ENCODE results near the gene TNRC6B.
"Not testable (repeated sequence)": the region's sequence is repeated elsewhere in the genome, so short reads cannot be mapped to it uniquely, and the experiment has no call there.

TNRC6B gene

GRCh38 chr22:40177738-40178416 lies at the start of gene TNRC6B:
TNRC6B (plus strand) TSS chr22:40177925; CDS start chr22:40178136, 211 bp downstream.
- DNase-seq (ENCODE audit: low spot score in 2 of 2) (peak; percentile 35 to 80), ATAC-seq (ENCODE audit: low read depth) (peak; percentile 96)
- H3K4me1 Mint-ChIP-seq, result peaks cover 39% of the 10 kb centered on the region
- peaks cover 4% of the 10 kb centered on the region for H3K36me3 Mint-ChIP-seq
- no peaks in the 10 kb centered on the region for H3K9me3 Mint-ChIP-seq
- H3K4me3 Mint-ChIP-seq, result peak within 1 kb of the TSS; percentile 80
- H3K27me3 Mint-ChIP-seq, result no peaks in the 10 kb centered on the region
- peak within 1 kb of the TSS; percentile 81 for H3K27ac Mint-ChIP-seq

- DNase-seq (ENCODE audit: low spot score in 2 of 2) (no peak), ATAC-seq (ENCODE audit: low read depth) (no peak)
- peaks cover 32% of the 10 kb centered on the region for H3K36me3 Mint-ChIP-seq
- H3K4me3 Mint-ChIP-seq, result no peak overlapping the region
- no peaks in the 10 kb centered on the region for H3K27me3 Mint-ChIP-seq
- H3K9me3 Mint-ChIP-seq, result no peaks in the 10 kb centered on the region
- H3K27ac Mint-ChIP-seq, result peak overlapping the region; percentile 66
- peaks cover 8% of the 10 kb centered on the region for H3K4me1 Mint-ChIP-seq
These were observed 48.7 kb upstream of the TNRC6B start for GRCh38 chr22:40128989-40129388.

- peaks cover 7% of the 10 kb centered on the region for H3K4me1 Mint-ChIP-seq
- H3K27ac Mint-ChIP-seq, result no peak overlapping the region
- H3K4me3 Mint-ChIP-seq, result no peak overlapping the region
- H3K27me3 Mint-ChIP-seq, result no peaks in the 10 kb centered on the region
- no peak for DNase-seq (ENCODE audit: low spot score in 2 of 2)
- no peaks in the 10 kb centered on the region for H3K9me3 Mint-ChIP-seq
- peaks cover 29% of the 10 kb centered on the region for H3K36me3 Mint-ChIP-seq
- no peak for ATAC-seq (ENCODE audit: low read depth)
These were observed 40.6 kb upstream of the TNRC6B start for GRCh38 chr22:40137132-40137531.

GRCh38 chr22:40138866-40139265 lies 38.9 kb upstream of the TNRC6B start:
- peaks cover 6% of the 10 kb centered on the region for H3K4me1 Mint-ChIP-seq
- no peak for ATAC-seq (ENCODE audit: low read depth)
- DNase-seq (ENCODE audit: low spot score in 2 of 2), result no peak
- H3K27ac Mint-ChIP-seq, result no peak overlapping the region
- no peak overlapping the region for H3K4me3 Mint-ChIP-seq
- no peaks in the 10 kb centered on the region for H3K27me3 Mint-ChIP-seq
- no peaks in the 10 kb centered on the region for H3K9me3 Mint-ChIP-seq
- H3K36me3 Mint-ChIP-seq, result peaks cover 24% of the 10 kb centered on the region

GRCh38 chr22:40147388-40148176 lies 30.1 kb upstream of the TNRC6B start:
- H3K4me1 Mint-ChIP-seq, result peaks cover 6% of the 10 kb centered on the region
- no peak overlapping the region for H3K4me3 Mint-ChIP-seq
- DNase-seq (ENCODE audit: low spot score in 2 of 2) (no peak), ATAC-seq (ENCODE audit: low read depth) (no peak)
- H3K9me3 Mint-ChIP-seq, result no peaks in the 10 kb centered on the region
- H3K27ac Mint-ChIP-seq, result peak overlapping the region; percentile 86
- no peaks in the 10 kb centered on the region for H3K27me3 Mint-ChIP-seq
- H3K36me3 Mint-ChIP-seq, result peaks cover 26% of the 10 kb centered on the region

- ATAC-seq (ENCODE audit: low read depth) (no peak), DNase-seq (ENCODE audit: low spot score in 2 of 2) (no peak)
- Mint-ChIP-seq H3K27me3 (no peaks in the 10 kb centered on the region), H3K9me3 (no peaks in the 10 kb centered on the region), H3K36me3 (peaks cover 19% of the 10 kb centered on the region), H3K4me1 (peaks cover 4% of the 10 kb centered on the region), H3K4me3 (no peak overlapping the region), H3K27ac (peak overlapping the region; percentile 21)
These were observed 24.5 kb upstream of the TNRC6B start for GRCh38 chr22:40153192-40153591.

- no peak overlapping the region for H3K4me3 Mint-ChIP-seq
- DNase-seq (ENCODE audit: low spot score in 2 of 2), result no peak
- H3K9me3 Mint-ChIP-seq, result no peaks in the 10 kb centered on the region
- H3K4me1 Mint-ChIP-seq, result peaks cover 4% of the 10 kb centered on the region
- H3K27ac Mint-ChIP-seq, result no peak overlapping the region
- ATAC-seq (ENCODE audit: low read depth), result no peak
- no peaks in the 10 kb centered on the region for H3K27me3 Mint-ChIP-seq
- peaks cover 16% of the 10 kb centered on the region for H3K36me3 Mint-ChIP-seq
These were observed 24.0 kb upstream of the TNRC6B start for GRCh38 chr22:40153705-40154104.

GRCh38 chr22:40156001-40156516 lies 21.7 kb upstream of the TNRC6B start:
- H3K36me3 Mint-ChIP-seq, result peaks cover 8% of the 10 kb centered on the region
- DNase-seq (ENCODE audit: low spot score in 2 of 2) (no peak), ATAC-seq (ENCODE audit: low read depth) (no peak)
- H3K27ac Mint-ChIP-seq, result no peak overlapping the region
- no peaks in the 10 kb centered on the region for H3K9me3 Mint-ChIP-seq
- H3K4me3 Mint-ChIP-seq, result no peak overlapping the region
- peaks cover 4% of the 10 kb centered on the region for H3K4me1 Mint-ChIP-seq
- H3K27me3 Mint-ChIP-seq, result no peaks in the 10 kb centered on the region

GRCh38 chr22:40156682-40157081 lies 21.0 kb upstream of the TNRC6B start:
- not testable (repeated sequence) for H3K27me3 Mint-ChIP-seq; H3K4me1 Mint-ChIP-seq; H3K36me3 Mint-ChIP-seq; ATAC-seq (ENCODE audit: low read depth); H3K27ac Mint-ChIP-seq; H3K9me3 Mint-ChIP-seq; DNase-seq (ENCODE audit: low spot score in 2 of 2); H3K4me3 Mint-ChIP-seq

GRCh38 chr22:40157330-40157945 lies 20.3 kb upstream of the TNRC6B start:
- no peak overlapping the region for H3K4me3 Mint-ChIP-seq
- H3K36me3 Mint-ChIP-seq, result peaks cover 7% of the 10 kb centered on the region
- DNase-seq (ENCODE audit: low spot score in 2 of 2) (no peak), ATAC-seq (ENCODE audit: low read depth) (no peak)
- peak overlapping the region; percentile 11 for H3K27ac Mint-ChIP-seq
- H3K9me3 Mint-ChIP-seq, result no peaks in the 10 kb centered on the region
- H3K27me3 Mint-ChIP-seq, result no peaks in the 10 kb centered on the region
- H3K4me1 Mint-ChIP-seq, result peaks cover 4% of the 10 kb centered on the region

GRCh38 chr22:40161194-40161593 lies 16.5 kb upstream of the TNRC6B start:
- Mint-ChIP-seq H3K27me3 (no peaks in the 10 kb centered on the region), H3K4me3 (no peak overlapping the region), H3K36me3 (peaks cover 19% of the 10 kb centered on the region), H3K4me1 (no peaks in the 10 kb centered on the region), H3K27ac (no peak overlapping the region), H3K9me3 (no peaks in the 10 kb centered on the region)
- DNase-seq (ENCODE audit: low spot score in 2 of 2), result no peak
- no peak for ATAC-seq (ENCODE audit: low read depth)

GRCh38 chr22:40165537-40165936 lies 12.2 kb upstream of the TNRC6B start:
- not testable (repeated sequence) for H3K9me3 Mint-ChIP-seq; DNase-seq (ENCODE audit: low spot score in 2 of 2); H3K4me3 Mint-ChIP-seq; ATAC-seq (ENCODE audit: low read depth); H3K27me3 Mint-ChIP-seq; H3K4me1 Mint-ChIP-seq
- peak overlapping the region; percentile 45 for H3K27ac Mint-ChIP-seq
- peaks cover 21% of the 10 kb centered on the region for H3K36me3 Mint-ChIP-seq

GRCh38 chr22:40175611-40176244 lies 2.0 kb upstream of the TNRC6B start:
- no peak overlapping the region for H3K27ac Mint-ChIP-seq
- H3K4me3 Mint-ChIP-seq, result no peak overlapping the region
- H3K9me3 Mint-ChIP-seq, result no peaks in the 10 kb centered on the region
- ATAC-seq (ENCODE audit: low read depth), result no peak
- no peaks in the 10 kb centered on the region for H3K27me3 Mint-ChIP-seq
- DNase-seq (ENCODE audit: low spot score in 2 of 2), result no peak
- H3K4me1 Mint-ChIP-seq, result peaks cover 42% of the 10 kb centered on the region
- H3K36me3 Mint-ChIP-seq, result peaks cover 6% of the 10 kb centered on the region
